HepG2 (cell line): ENCODE results near the gene OFD1. TPM values are rescaled to one million over a fixed set of nuclear protein-coding genes. Genes with fewer than 3 reads are reported as not detected.

Experiments used
- ATAC-seq: fragments of 200-7000 bp; cut with Tn5 transposase; 3 replicates; pipeline ENCODE4 v1.9.1; 2020; ENCODE audit warnings: mild to moderate bottlenecking, moderate library complexity
- BruUV-seq: library from RNA; stranded (reverse); fragments of 400-500 nt; replicated peaks from 2 replicates; lab custom pipeline; 2021; lab: Mats Ljungman, UMichigan
- CTCF ChIA-PET: fragments of 300-600 bp; formaldehyde crosslinking; extraction: SDS; loops from one replicate; lab custom pipeline; 2021; ENCODE audit warnings: low total read pairs, inconsistent platforms, low intra/inter-chr PET ratio; lab: Yijun Ruan, JAX
- POLR2A ChIA-PET: fragments of 350-600 bp; sonication (Branson Sonifier 250); formaldehyde crosslinking; loops from one replicate; lab custom pipeline; 2020; ENCODE audit warnings: antibody characterized with exemption, inconsistent platforms; lab: Yijun Ruan, JAX
- DNase-seq: peaks from one replicate; pipeline ENCODE4 v3.0.0-alpha.2; 2015; ENCODE audit warnings: low spot score
- FAIRE-seq: peaks from 3 replicates; lab custom pipeline; 2011; peaks lifted over from hg19 to GRCh38; lab: Jason Lieb, UNC
- H2AFZ ChIP-seq: one replicate; pipeline ENCODE4 v1.6.1; 2011; ENCODE audit warnings: low read length, inconsistent platforms
- H3K27ac ChIP-seq: fragments of 300-600 bp; 3 replicates; pipeline ENCODE4 v1.8.0; 2011; ENCODE audit warnings: mixed run types, mild to moderate bottlenecking, mixed read lengths, low read length, inconsistent platforms; ENCODE audit not compliant: insufficient read depth; ENCODE audit errors: extremely low read length
- H3K27me3 ChIP-seq, 2 experiments: fragments of 200-600 bp in 1 of 2; 2 replicates in 1 of 2; 3 replicates in 1 of 2; pipeline versions ENCODE4 v1.6.0 to v1.8.0; 2011; ENCODE audit warnings: low read length in 2 of 2, mild to moderate bottlenecking in 2 of 2, moderate library complexity in 2 of 2, inconsistent platforms in 1 of 2; ENCODE audit not compliant: insufficient read depth in 2 of 2, control insufficient read depth in 1 of 2
- H3K36me3 ChIP-seq, 2 experiments: fragments of 200-600 bp in 1 of 2; replicated peaks in 1 of 2; 2 replicates in 1 of 2; 3 replicates in 1 of 2; pipeline versions ENCODE4 v1.5.1 to v1.8.0; 2011; ENCODE audit warnings: low read length in 2 of 2, inconsistent platforms in 1 of 2; ENCODE audit not compliant: insufficient read depth in 2 of 2, control insufficient read depth in 1 of 2
- H3K4me1 ChIP-seq: 2 replicates; pipeline ENCODE4 v1.5.1; 2012; ENCODE audit warnings: low read length, inconsistent platforms; ENCODE audit not compliant: insufficient read depth
- H3K4me2 ChIP-seq: 2 replicates; pipeline ENCODE4 v1.6.0; 2011; ENCODE audit warnings: low read depth, low read length, inconsistent platforms
- H3K4me3 ChIP-seq, 3 experiments: fragments of 200-600 bp in 1 of 3; sonication (generic), shearing (Covaris generic) in 1 of 3; replicated peaks in 1 of 3; 2 replicates each; pipeline ENCODE4 v1.5.1; 2011 to 2016; ENCODE audit warnings: low read length in 3 of 3, inconsistent platforms in 2 of 3, low read depth in 2 of 3, mild to moderate bottlenecking in 2 of 3, control low read depth in 1 of 3, mixed read lengths in 1 of 3; ENCODE audit not compliant: insufficient read depth in 1 of 3
- H3K79me2 ChIP-seq: one replicate; pipeline ENCODE4 v1.6.1; 2011; ENCODE audit warnings: low read length, inconsistent platforms; ENCODE audit not compliant: insufficient read depth
- H3K9ac ChIP-seq: 2 replicates; pipeline ENCODE4 v1.6.0; 2011; ENCODE audit warnings: mild to moderate bottlenecking, low read depth, low read length, inconsistent platforms; ENCODE audit not compliant: insufficient read depth
- H3K9me3 ChIP-seq: 2 replicates; pipeline ENCODE4 v1.5.1; 2012; ENCODE audit warnings: mild to moderate bottlenecking, low read length
- H4K20me1 ChIP-seq: 2 replicates; pipeline ENCODE4 v1.6.0; 2011; ENCODE audit warnings: inconsistent platforms, mild to moderate bottlenecking, low read length, moderate library complexity; ENCODE audit not compliant: insufficient read depth
- POGK ChIP-seq: sonication (generic); formaldehyde crosslinking; conservative IDR thresholded peaks from 2 replicates; pipeline ENCODE4 v1.8.0; 2022; ENCODE audit warnings: mild to moderate bottlenecking, moderate library complexity, missing genetic modification reagents
- REST ChIP-seq, 2 experiments: IDR thresholded peaks; 2 replicates each; pipeline ENCODE4 v1.6.1; 2011 to 2012; ENCODE audit warnings: low read length in 2 of 2, borderline replicate concordance in 1 of 2, low read depth in 1 of 2, mild to moderate bottlenecking in 1 of 2, moderate library complexity in 1 of 2
- in situ Hi-C: cut with HindIII; loops from 2 replicates; pipeline ENCODE4 v1.10.0; 2017; ENCODE audit warnings: low pct_unique_long_range_greater_than_20kb; ENCODE audit not compliant: extremely low pct_ligation_motif_present
- intact Hi-C: fragments of 100-400 bp; cut with micrococcal nuclease; formaldehyde crosslinking; loops from one replicate; pipeline ENCODE4 v1.10.0; 2022; ENCODE audit not compliant: unreplicated experiment
- polyA plus RNA-seq, 8 experiments: library from polyadenylated mRNA; depleted of rRNA in 3 of 8; stranded (reverse) in 7 of 8; unstranded in 1 of 8; fragments of >200 nt; fragmentation: Illumina TruSeq in 4 of 8; extraction: Trizol in 4 of 8; gene quantifications; 2 replicates each; pipeline versions ENCODE4 v1.2.1 to v1.2.3, GENCODE V29; 2011 to 2016; ENCODE audit warnings: low read depth in 4 of 8, missing spikeins in 1 of 8, mixed read lengths in 1 of 8; ENCODE audit not compliant: insufficient read depth in 1 of 8
- total RNA-seq, 5 experiments: library from RNA; depleted of rRNA; stranded (reverse); fragments of >200 nt; fragmentation: Illumina TruSeq; extraction: Trizol; gene quantifications; 2 replicates each; pipeline ENCODE4 v1.2.3, GENCODE V29; 2016; ENCODE audit warnings: low read depth in 1 of 5
- TF ChIP-seq, protein P1 (sequence below): IDR thresholded peaks from 2 replicates; pipeline ENCODE4 v1.6.1; 2016; ENCODE audit warnings: low read depth, missing genetic modification reagents, missing compliant biosample characterization
- TF ChIP-seq, protein P2 (sequence below): sonication (generic); formaldehyde crosslinking; IDR thresholded peaks from 2 replicates; pipeline ENCODE4 v1.5.0; 2020; ENCODE audit warnings: mild to moderate bottlenecking, missing genetic modification reagents, borderline replicate concordance

The OFD1 gene
- total and polyA plus RNA-seq, 2 of the 13 experiments (the other 11 are each of a cell fraction or from before 2014, with no cell fraction given): 14.9 to 16.4 TPM

DNA sequence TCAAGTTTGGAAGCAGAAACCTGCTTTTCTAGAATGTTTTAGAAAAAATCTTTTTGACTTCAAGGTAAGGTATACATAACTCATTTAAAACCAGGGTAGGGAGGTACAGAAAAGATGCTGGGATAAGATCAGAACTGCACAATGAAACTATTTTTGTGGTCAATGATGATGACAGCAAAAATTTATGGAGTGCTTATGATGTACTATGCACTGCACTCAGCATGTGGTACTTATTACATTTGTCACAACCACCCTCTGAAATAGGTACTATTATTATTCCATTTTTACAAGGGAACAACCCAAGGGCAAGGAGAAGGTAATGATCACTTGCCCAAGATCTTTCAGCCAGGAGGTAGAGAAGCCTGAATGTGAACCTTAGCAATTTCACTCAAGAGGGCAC is 74.3 kb downstream of the OFD1 start:
- no TSS peak for BruUV-seq
- Histone ChIP-seq H3K36me3 (no peaks in the 10 kb centered on the region), H2AFZ (no peak overlapping the region), H3K27me3 (no peaks in the 10 kb centered on the region), H3K79me2 (no peaks in the 10 kb centered on the region), H3K9ac (no peak overlapping the region), H4K20me1 (no peaks in the 10 kb centered on the region), H3K27ac (no peak overlapping the region), H3K4me1 (no peaks in the 10 kb centered on the region), H3K4me2 (no peak overlapping the region), H3K4me3 (no peak overlapping the region), H3K9me3 (no peaks in the 10 kb centered on the region)
- CTCF ChIA-PET: no interaction called here
- POLR2A ChIA-PET: no interaction called here
- DNase-seq (no peak), ATAC-seq (no peak), FAIRE-seq (no peak)
- intact Hi-C loops: no loop called here
- in situ Hi-C loops: no loop called here
- TF ChIP-seq REST (IDR thresholded peaks at IDR 0.05; ENCODE audit: borderline replicate concordance in 1 of 2, low read depth in 1 of 2, low read length in 2 of 2) (no peak), POGK (CRISPR knock-in tag) (no peak)
- TF ChIP-seq, protein P1, sequence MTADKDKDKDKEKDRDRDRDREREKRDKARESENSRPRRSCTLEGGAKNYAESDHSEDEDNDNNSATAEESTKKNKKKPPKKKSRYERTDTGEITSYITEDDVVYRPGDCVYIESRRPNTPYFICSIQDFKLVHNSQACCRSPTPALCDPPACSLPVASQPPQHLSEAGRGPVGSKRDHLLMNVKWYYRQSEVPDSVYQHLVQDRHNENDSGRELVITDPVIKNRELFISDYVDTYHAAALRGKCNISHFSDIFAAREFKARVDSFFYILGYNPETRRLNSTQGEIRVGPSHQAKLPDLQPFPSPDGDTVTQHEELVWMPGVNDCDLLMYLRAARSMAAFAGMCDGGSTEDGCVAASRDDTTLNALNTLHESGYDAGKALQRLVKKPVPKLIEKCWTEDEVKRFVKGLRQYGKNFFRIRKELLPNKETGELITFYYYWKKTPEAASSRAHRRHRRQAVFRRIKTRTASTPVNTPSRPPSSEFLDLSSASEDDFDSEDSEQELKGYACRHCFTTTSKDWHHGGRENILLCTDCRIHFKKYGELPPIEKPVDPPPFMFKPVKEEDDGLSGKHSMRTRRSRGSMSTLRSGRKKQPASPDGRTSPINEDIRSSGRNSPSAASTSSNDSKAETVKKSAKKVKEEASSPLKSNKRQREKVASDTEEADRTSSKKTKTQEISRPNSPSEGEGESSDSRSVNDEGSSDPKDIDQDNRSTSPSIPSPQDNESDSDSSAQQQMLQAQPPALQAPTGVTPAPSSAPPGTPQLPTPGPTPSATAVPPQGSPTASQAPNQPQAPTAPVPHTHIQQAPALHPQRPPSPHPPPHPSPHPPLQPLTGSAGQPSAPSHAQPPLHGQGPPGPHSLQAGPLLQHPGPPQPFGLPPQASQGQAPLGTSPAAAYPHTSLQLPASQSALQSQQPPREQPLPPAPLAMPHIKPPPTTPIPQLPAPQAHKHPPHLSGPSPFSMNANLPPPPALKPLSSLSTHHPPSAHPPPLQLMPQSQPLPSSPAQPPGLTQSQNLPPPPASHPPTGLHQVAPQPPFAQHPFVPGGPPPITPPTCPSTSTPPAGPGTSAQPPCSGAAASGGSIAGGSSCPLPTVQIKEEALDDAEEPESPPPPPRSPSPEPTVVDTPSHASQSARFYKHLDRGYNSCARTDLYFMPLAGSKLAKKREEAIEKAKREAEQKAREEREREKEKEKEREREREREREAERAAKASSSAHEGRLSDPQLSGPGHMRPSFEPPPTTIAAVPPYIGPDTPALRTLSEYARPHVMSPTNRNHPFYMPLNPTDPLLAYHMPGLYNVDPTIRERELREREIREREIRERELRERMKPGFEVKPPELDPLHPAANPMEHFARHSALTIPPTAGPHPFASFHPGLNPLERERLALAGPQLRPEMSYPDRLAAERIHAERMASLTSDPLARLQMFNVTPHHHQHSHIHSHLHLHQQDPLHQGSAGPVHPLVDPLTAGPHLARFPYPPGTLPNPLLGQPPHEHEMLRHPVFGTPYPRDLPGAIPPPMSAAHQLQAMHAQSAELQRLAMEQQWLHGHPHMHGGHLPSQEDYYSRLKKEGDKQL (CRISPR knock-in tag): no peak
- TF ChIP-seq, protein P2, sequence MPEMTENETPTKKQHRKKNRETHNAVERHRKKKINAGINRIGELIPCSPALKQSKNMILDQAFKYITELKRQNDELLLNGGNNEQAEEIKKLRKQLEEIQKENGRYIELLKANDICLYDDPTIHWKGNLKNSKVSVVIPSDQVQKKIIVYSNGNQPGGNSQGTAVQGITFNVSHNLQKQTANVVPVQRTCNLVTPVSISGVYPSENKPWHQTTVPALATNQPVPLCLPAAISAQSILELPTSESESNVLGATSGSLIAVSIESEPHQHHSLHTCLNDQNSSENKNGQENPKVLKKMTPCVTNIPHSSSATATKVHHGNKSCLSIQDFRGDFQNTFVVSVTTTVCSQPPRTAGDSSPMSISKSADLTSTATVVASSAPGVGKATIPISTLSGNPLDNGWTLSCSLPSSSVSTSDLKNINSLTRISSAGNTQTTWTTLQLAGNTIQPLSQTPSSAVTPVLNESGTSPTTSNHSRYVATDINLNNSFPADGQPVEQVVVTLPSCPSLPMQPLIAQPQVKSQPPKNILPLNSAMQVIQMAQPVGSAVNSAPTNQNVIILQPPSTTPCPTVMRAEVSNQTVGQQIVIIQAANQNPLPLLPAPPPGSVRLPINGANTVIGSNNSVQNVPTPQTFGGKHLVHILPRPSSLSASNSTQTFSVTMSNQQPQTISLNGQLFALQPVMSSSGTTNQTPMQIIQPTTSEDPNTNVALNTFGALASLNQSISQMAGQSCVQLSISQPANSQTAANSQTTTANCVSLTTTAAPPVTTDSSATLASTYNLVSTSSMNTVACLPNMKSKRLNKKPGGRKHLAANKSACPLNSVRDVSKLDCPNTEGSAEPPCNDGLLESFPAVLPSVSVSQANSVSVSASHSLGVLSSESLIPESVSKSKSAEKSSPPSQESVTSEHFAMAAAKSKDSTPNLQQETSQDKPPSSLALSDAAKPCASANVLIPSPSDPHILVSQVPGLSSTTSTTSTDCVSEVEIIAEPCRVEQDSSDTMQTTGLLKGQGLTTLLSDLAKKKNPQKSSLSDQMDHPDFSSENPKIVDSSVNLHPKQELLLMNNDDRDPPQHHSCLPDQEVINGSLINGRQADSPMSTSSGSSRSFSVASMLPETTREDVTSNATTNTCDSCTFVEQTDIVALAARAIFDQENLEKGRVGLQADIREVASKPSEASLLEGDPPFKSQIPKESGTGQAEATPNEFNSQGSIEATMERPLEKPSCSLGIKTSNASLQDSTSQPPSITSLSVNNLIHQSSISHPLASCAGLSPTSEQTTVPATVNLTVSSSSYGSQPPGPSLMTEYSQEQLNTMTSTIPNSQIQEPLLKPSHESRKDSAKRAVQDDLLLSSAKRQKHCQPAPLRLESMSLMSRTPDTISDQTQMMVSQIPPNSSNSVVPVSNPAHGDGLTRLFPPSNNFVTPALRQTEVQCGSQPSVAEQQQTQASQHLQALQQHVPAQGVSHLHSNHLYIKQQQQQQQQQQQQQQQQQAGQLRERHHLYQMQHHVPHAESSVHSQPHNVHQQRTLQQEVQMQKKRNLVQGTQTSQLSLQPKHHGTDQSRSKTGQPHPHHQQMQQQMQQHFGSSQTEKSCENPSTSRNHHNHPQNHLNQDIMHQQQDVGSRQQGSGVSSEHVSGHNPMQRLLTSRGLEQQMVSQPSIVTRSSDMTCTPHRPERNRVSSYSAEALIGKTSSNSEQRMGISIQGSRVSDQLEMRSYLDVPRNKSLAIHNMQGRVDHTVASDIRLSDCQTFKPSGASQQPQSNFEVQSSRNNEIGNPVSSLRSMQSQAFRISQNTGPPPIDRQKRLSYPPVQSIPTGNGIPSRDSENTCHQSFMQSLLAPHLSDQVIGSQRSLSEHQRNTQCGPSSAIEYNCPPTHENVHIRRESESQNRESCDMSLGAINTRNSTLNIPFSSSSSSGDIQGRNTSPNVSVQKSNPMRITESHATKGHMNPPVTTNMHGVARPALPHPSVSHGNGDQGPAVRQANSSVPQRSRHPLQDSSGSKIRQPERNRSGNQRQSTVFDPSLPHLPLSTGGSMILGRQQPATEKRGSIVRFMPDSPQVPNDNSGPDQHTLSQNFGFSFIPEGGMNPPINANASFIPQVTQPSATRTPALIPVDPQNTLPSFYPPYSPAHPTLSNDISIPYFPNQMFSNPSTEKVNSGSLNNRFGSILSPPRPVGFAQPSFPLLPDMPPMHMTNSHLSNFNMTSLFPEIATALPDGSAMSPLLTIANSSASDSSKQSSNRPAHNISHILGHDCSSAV: no peak
